ENCODE results near the gene PCYT1B.

Gene PCYT1B

DNA sequence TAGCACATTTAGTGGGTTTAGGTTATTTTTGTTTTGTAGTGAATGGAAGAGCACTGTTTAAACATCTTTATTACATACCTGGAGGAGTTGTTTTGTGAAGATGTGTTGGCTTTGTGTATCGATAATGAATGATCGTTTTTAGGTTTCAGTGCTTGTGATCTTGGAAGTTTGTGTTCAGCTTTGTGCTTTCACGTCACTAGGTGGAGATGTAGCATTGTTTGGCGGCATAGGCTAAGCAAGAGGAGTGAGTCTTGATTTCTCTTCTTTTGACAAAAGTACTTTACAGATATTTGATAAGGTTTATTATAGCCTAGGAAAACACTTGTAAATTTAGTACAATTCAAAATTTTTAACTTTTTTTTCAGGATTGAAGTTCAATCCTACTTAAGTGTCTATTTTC lies 131.7 kb downstream of the PCYT1B start:
- peak; percentile 87 for FAIRE-seq

DNA sequence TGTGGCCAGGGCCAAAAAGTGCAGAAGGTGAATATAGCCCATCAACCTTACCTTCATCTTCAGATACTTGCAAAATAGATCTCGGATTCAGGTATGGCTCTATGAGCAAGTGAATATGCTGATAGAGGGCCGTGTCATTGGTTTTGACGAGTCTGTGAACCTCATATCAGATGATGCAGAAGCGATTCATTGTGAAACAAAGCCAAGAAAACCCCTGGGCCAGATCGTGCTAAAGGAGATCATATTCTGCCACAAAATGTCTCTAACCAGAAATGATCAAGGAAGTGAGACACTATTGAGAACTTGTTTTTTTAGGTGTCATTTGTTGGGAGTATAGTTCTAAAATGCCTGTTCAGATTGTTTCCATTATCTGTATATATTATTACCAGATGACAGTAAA lies 133.7 kb downstream of the PCYT1B start:
- no peak for FAIRE-seq

DNA sequence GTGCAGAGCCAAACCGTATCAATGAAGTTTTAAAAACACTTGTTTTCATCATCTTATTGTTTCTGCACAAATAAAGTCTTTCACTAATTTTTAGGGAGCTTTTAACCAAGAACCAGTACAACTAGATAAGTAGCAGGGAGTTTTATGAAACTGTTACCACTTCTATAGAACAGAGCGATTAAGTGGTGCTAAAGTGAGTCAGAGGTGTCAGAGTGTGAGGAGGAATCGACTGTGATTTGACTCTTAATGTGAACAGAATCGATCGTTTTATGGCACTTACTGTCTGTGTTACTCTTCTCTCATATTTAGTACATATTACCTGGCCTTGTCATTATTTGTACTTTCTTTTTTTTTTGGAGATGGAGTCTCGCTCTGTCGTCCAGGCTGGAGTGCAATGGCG lies 138.8 kb downstream of the PCYT1B start:
- FAIRE-seq, result no peak

All from G401.6 (cell line).